Testis (tissue), 2 donors: ENCODE results near the gene MYORG.

ENCODE experiments used
- POLR2A ChIP-seq: fragments of 450-650 bp; IDR thresholded peaks from one replicate; pipeline ENCODE4 v1.6.1; 2017; ENCODE audit warnings: antibody characterized with exemption, mild to moderate bottlenecking, moderate library complexity
- TF ChIP-seq, protein P1 (sequence below), 3 experiments: fragments of 450-650 bp in 2 of 3; fragments of 200-600 bp in 1 of 3; sonication (generic) in 1 of 3; IDR thresholded peaks; one replicate each; pipeline ENCODE4 v1.5.1; 2016 to 2019; ENCODE audit warnings: antibody characterized with exemption in 3 of 3, mild to moderate bottlenecking in 2 of 3, moderate library complexity in 1 of 3

DNA sequence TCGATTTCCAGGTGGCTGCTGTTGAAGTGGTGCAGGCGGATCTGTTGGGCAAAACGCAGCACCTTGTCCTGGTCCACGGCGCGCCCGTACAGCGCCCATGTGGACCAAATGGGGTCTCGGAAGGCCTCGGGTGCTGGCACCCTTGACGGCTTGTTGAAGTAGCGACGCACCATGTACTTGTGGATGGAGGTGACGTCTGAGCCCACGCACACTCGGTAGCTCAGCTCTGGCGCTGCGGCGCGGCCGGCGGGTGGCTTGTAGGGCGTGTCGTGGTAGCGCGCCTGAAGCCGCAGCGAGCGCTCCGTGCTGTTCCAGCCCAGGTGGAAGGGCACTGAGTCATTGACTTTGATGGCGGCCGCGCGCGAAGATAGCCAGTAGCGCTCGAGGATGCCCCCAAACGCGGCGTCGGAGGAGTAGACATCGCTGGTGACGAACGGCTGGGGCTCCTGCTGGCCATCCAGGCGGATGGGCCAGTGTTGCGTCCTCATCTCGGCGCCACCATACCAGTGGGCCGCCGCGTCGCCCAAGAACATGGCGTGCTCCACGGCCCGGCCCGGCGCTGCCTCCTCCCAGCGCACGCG lies 4.7 kb downstream of the MYORG start:
- TF ChIP-seq, protein P1, sequence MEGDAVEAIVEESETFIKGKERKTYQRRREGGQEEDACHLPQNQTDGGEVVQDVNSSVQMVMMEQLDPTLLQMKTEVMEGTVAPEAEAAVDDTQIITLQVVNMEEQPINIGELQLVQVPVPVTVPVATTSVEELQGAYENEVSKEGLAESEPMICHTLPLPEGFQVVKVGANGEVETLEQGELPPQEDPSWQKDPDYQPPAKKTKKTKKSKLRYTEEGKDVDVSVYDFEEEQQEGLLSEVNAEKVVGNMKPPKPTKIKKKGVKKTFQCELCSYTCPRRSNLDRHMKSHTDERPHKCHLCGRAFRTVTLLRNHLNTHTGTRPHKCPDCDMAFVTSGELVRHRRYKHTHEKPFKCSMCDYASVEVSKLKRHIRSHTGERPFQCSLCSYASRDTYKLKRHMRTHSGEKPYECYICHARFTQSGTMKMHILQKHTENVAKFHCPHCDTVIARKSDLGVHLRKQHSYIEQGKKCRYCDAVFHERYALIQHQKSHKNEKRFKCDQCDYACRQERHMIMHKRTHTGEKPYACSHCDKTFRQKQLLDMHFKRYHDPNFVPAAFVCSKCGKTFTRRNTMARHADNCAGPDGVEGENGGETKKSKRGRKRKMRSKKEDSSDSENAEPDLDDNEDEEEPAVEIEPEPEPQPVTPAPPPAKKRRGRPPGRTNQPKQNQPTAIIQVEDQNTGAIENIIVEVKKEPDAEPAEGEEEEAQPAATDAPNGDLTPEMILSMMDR (IDR thresholded peaks at IDR 0.05) = no peak
- TF ChIP-seq POLR2A = no peak
